Lower leg skin (tissue), 3 donors: ENCODE data around the gene ZBTB33.

Experiments
- CTCF ChIP-seq, 3 donors: fragments of 450-650 bp; IDR thresholded peaks; one replicate each; pipeline ENCODE4 v1.5.1; 2016; ENCODE audit warnings: antibody characterized with exemption in 3 of 3, mild to moderate bottlenecking in 3 of 3, moderate library complexity in 2 of 3
- POLR2A ChIP-seq, 2 donors: fragments of 450-650 bp; IDR thresholded peaks; one replicate each; pipeline ENCODE4 v1.6.1; 2016 to 2017; ENCODE audit warnings: antibody characterized with exemption in 2 of 2, mild to moderate bottlenecking in 1 of 2, moderate library complexity in 1 of 2

GRCh38 chrX:120224388-120224787 lies 26.2 kb upstream of the ZBTB33 start:
- TF ChIP-seq POLR2A (IDR thresholded peaks at IDR 0.05): no peak
- TF ChIP-seq CTCF (IDR thresholded peaks at IDR 0.05): no peak
